ENCODE results near the gene RUNX3.
"Not testable (repeated sequence)": the region's sequence is repeated elsewhere in the genome, so short reads cannot be mapped to it uniquely, and the experiment has no call there.

The RUNX3 gene

DNA sequence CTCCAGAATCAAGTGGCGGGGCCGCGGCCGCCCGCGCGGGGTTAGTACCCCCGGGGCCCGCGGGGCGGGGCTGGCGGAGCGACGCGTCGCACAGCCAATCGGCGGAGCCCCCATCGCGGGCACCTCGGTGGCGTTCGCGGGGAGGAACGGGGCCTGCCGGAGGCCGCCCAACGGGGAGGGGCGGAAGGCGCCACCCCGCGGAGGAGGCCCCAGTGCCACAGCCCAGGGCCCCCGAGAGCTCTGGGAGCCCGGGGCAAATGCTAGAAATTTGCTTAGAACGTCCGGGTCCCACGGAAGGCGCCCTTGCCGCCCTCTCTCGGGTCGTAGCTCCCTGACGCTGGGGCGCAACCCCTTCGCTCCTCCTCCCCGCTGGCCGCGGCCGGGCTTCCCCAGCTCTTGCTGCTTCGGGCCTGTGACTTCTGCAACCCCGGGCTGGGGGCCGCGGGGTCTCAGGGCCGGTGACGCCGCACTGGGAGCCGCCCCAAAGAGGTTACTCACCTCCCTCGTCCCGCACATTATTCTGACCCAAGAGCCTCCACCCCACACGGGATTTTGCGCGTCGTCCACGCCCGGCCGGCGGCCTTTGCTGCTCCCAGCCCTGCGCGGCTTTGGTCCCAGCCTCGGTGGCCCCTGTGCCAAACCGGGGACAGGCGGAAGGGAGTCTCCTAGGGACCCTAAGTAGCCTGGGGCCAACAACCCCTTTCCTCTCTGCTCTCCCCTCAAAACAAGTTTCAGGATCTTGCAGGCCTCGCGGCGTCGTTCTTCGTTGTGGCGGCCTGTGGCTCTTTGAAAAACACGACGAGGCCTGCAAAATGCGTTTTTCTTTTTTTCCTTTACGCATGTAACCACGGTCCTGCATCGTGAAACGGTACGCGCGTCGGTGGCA lies at the start of gene RUNX3:
TSS of gene RUNX3 (minus strand) at position 17 of the 886 bp plus-strand sequence. CDS start 408 bp downstream, outside the sequence.
- H3K27me3 ChIP-seq, result peaks cover 14% of the 10 kb centered on the region
- H3K4me3 ChIP-seq (ENCODE audit: low read depth in 1 of 2, low read length in 1 of 2), result peak within 1 kb of the TSS; percentile 74 to 78
- H3K27ac ChIP-seq, result peak within 1 kb of the TSS; percentile 81

DNA sequence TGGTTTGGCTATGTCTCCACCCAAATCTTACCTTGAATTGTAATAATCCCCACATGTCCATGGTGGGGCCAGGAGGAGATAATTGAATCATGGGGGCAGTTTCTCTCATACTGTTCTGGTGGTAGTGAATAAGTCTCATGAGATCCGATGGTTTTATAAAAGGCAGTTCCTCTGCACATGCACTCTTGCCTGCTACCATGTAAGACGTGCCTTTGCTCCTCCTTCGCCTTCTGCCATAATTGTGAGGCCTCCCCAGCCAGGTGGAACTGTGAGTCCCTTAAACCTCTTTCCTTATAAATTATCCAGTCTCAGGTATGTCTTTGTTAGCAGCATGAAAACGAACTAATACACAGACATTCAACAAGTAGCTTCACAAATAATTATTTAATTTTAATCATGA lies 49.2 kb upstream of the RUNX3 start:
- peaks cover 12% of the 10 kb centered on the region in 2 experiments for H3K4me1 ChIP-seq (ENCODE audit: control insufficient read depth in 1 of 2, insufficient read depth in 1 of 2, low read depth in 1 of 2, low read length in 1 of 2)
- H3K36me3 ChIP-seq; H3K27me3 ChIP-seq; H3K4me3 ChIP-seq (ENCODE audit: low read depth in 1 of 2, low read length in 1 of 2); H3K27ac ChIP-seq; H3K9me3 ChIP-seq: not testable (repeated sequence)

More for the DNA sequence above, at the start of gene RUNX3:
- H3K4me1 ChIP-seq (ENCODE audit: control insufficient read depth in 1 of 2, insufficient read depth in 1 of 2, low read depth in 1 of 2, low read length in 1 of 2), result peaks cover 35 to 37% of the 10 kb centered on the region in 2 experiments
- TF ChIP-seq, protein P1, sequence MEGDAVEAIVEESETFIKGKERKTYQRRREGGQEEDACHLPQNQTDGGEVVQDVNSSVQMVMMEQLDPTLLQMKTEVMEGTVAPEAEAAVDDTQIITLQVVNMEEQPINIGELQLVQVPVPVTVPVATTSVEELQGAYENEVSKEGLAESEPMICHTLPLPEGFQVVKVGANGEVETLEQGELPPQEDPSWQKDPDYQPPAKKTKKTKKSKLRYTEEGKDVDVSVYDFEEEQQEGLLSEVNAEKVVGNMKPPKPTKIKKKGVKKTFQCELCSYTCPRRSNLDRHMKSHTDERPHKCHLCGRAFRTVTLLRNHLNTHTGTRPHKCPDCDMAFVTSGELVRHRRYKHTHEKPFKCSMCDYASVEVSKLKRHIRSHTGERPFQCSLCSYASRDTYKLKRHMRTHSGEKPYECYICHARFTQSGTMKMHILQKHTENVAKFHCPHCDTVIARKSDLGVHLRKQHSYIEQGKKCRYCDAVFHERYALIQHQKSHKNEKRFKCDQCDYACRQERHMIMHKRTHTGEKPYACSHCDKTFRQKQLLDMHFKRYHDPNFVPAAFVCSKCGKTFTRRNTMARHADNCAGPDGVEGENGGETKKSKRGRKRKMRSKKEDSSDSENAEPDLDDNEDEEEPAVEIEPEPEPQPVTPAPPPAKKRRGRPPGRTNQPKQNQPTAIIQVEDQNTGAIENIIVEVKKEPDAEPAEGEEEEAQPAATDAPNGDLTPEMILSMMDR (IDR thresholded peaks at IDR 0.05), result no peak
- no peaks in the 10 kb centered on the region for H3K9me3 ChIP-seq
- H3K36me3 ChIP-seq, result no peaks in the 10 kb centered on the region

DNA sequence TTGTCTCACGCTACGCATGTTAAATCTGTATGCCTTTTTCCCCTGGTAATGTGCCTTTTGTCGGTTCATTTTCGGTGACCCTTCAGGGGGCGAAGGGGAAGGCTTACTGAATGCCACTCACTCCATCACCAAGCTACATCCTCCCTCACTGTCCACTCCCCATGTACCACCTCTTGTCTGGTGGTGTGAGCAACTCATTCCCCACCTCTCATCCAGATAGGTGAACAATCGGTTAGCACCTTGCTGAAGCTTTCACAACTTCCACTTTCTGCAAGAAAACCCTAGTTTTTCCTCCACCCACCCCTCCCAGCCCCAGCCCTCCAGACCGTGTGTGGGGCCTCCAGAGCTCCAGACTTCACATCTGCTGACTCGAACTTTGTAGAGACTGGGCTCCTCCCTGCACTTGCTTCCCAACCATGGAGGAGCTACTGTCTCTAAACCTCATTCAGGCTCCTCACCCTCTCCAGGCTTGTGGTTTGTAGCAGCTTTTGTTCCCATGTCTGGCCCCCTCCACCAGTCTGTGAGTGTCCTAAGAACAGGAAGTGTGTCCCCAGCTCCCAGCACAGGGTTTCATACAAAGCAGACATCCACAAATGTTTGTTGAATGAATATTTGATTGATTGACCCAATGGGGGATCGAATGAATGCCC lies 48.4 kb upstream of the RUNX3 start:
- H3K4me3 ChIP-seq (ENCODE audit: low read depth in 1 of 2, low read length in 1 of 2), result no peak overlapping the region
- no peak overlapping the region for H3K27ac ChIP-seq
- TF ChIP-seq, protein P1 (IDR thresholded peaks at IDR 0.05), result no peak
- H3K9me3 ChIP-seq, result no peaks in the 10 kb centered on the region
- peaks cover 12% of the 10 kb centered on the region in 2 experiments for H3K4me1 ChIP-seq (ENCODE audit: control insufficient read depth in 1 of 2, insufficient read depth in 1 of 2, low read depth in 1 of 2, low read length in 1 of 2)
- H3K36me3 ChIP-seq, result no peaks in the 10 kb centered on the region
- H3K27me3 ChIP-seq, result no peaks in the 10 kb centered on the region

DNA sequence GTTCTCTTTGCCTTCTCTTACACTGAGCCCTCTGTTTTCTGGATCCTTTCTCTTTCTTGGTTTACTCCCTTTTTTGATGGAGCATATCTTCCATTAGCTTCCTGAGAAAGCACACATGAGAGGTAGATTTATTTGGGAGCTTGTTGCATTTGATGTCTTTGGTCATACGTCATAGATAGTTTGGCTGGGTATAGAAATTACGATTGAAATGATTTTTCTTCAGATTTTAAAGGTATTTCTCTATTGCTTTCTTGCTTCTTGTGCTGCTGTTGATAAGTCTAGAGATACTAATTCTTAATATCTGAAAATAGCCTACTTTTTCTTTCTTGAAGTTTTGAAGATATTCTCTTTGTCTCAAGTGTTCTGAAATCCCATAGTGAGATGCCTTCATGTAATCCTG lies 45.3 kb upstream of the RUNX3 start:
- Histone ChIP-seq H3K36me3 (no peaks in the 10 kb centered on the region), H3K27me3 (peaks cover 4% of the 10 kb centered on the region), H3K4me1 (ENCODE audit: control insufficient read depth in 1 of 2, insufficient read depth in 1 of 2, low read depth in 1 of 2, low read length in 1 of 2) (peaks cover 12% of the 10 kb centered on the region in 2 experiments), H3K4me3 (ENCODE audit: low read depth in 1 of 2, low read length in 1 of 2) (no peak overlapping the region), H3K9me3 (no peaks in the 10 kb centered on the region), H3K27ac (no peak overlapping the region)
- TF ChIP-seq, protein P1 (IDR thresholded peaks at IDR 0.05), result no peak

DNA sequence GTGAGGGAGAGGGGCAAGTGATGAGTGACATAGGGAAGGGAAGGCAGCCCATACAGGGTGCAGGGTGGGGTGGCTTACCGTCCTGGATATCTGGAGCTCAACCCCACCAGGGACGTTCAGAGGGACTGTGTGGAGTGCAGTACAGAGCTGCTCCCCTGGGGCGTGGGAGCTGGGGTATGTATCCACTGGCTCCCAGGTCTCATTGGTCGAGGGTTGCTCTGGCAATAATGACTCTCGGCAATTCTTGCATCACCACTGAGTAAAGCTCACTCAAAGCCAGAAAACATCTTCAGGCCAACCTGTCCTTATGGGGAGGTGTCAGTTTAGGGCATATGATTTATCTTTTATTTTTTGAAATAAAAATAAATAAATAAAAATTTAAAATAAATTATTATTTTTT lies 43.2 kb upstream of the RUNX3 start:
- Histone ChIP-seq H3K4me3 (ENCODE audit: low read depth in 1 of 2, low read length in 1 of 2) (no peak overlapping the region), H3K36me3 (no peaks in the 10 kb centered on the region), H3K4me1 (ENCODE audit: control insufficient read depth in 1 of 2, insufficient read depth in 1 of 2, low read depth in 1 of 2, low read length in 1 of 2) (peaks cover 3% of the 10 kb centered on the region in 2 experiments), H3K27me3 (peaks cover 15% of the 10 kb centered on the region), H3K9me3 (no peaks in the 10 kb centered on the region), H3K27ac (no peak overlapping the region)
- TF ChIP-seq, protein P1 (IDR thresholded peaks at IDR 0.05), result no peak

DNA sequence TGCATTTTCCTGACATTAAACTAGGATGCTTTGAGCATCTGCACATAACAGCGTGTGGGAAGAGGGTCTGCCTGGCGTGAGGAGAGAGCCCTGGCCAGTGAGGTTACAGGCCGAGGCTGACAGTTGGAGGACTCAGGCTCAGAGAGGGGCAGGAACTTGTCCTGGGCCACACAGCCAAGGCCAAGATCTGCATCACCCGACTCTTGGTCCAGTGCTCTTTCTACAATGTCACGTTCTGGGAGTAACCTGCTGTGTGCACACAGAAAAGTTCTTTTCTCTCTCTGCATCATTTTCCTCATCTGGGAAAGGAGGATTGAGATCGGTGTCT lies 42.8 kb upstream of the RUNX3 start:
- Histone ChIP-seq H3K27me3 (peaks cover 15% of the 10 kb centered on the region), H3K9me3 (no peaks in the 10 kb centered on the region), H3K4me1 (ENCODE audit: control insufficient read depth in 1 of 2, insufficient read depth in 1 of 2, low read depth in 1 of 2, low read length in 1 of 2) (no peaks in the 10 kb centered on the region), H3K36me3 (no peaks in the 10 kb centered on the region), H3K27ac (no peak overlapping the region), H3K4me3 (ENCODE audit: low read depth in 1 of 2, low read length in 1 of 2) (no peak overlapping the region)
- TF ChIP-seq, protein P1 (IDR thresholded peaks at IDR 0.05), result no peak
